HL-60 (cell line): ENCODE results near the gene EXOC3L2.

Experiments used
- DNase-seq, 2 experiments: peaks; one replicate each; pipeline ENCODE4 v3.0.0-alpha.2; 2010 to 2020; ENCODE audit warnings: low read depth in 1 of 2, low spot score in 1 of 2
- H3K27ac ChIP-seq: fragments of 250-450 bp; sonication (Bioruptor Pico); replicated peaks from 2 replicates; pipeline ENCODE4 v1.5.1; 2020; ENCODE audit warnings: mild to moderate bottlenecking, moderate library complexity
- H3K27me3 ChIP-seq: fragments of 250-450 bp; sonication (Bioruptor Pico); 2 replicates; pipeline ENCODE4 v1.5.1; 2021; ENCODE audit warnings: mild to moderate bottlenecking, moderate library complexity; ENCODE audit not compliant: insufficient read depth, poor library complexity, severe bottlenecking
- H3K4me3 ChIP-seq: replicated peaks from 2 replicates; pipeline ENCODE4 v1.5.1; 2011; ENCODE audit warnings: mild to moderate bottlenecking, control low read depth, low read length; ENCODE audit not compliant: insufficient read depth
- CTCF ChIP-seq: IDR thresholded peaks from one replicate; pipeline ENCODE4 v1.5.1; 2011; ENCODE audit warnings: low read length, control low read depth, inconsistent platforms; ENCODE audit not compliant: insufficient read depth
- GABPA ChIP-seq: IDR thresholded peaks from 2 replicates; pipeline ENCODE4 v1.6.1; 2012; ENCODE audit warnings: low read depth
- POLR2AphosphoS5 ChIP-seq: IDR thresholded peaks from 2 replicates; pipeline ENCODE4 v1.6.1; 2012; ENCODE audit warnings: low read depth
- REST ChIP-seq: IDR thresholded peaks from 2 replicates; pipeline ENCODE4 v1.6.1; 2012; ENCODE audit warnings: low read depth; ENCODE audit not compliant: insufficient replicate concordance
- SPI1 ChIP-seq: IDR thresholded peaks from 2 replicates; pipeline ENCODE4 v1.6.1; 2012; ENCODE audit warnings: low read depth, mild to moderate bottlenecking, borderline replicate concordance

EXOC3L2 gene

GRCh38 chr19:45172173-45172572 is 73.0 kb downstream of the EXOC3L2 start:
- Histone ChIP-seq H3K27me3 (no peaks in the 10 kb centered on the region), H3K4me3 (no peak overlapping the region), H3K27ac (no peak overlapping the region)
- no peak for TF ChIP-seq REST
- no peak for TF ChIP-seq POLR2AphosphoS5
- TF ChIP-seq SPI1: no peak
- TF ChIP-seq CTCF: no peak
- TF ChIP-seq GABPA: no peak
- no peak for DNase-seq

GRCh38 chr19:45171211-45171623 is 74.0 kb downstream of the EXOC3L2 start:
- H3K4me3 ChIP-seq: no peak overlapping the region
- TF ChIP-seq CTCF: no peak
- no peak for TF ChIP-seq POLR2AphosphoS5
- TF ChIP-seq SPI1: no peak
- TF ChIP-seq REST: no peak
- TF ChIP-seq GABPA: no peak
- DNase-seq: no peak
- no peaks in the 10 kb centered on the region for H3K27me3 ChIP-seq
- no peak overlapping the region for H3K27ac ChIP-seq

- H3K27ac ChIP-seq: no peak overlapping the region
- H3K4me3 ChIP-seq: no peak overlapping the region
- H3K27me3 ChIP-seq: no peaks in the 10 kb centered on the region
- TF ChIP-seq GABPA: no peak
- no peak for TF ChIP-seq CTCF
- no peak for TF ChIP-seq SPI1
- no peak for TF ChIP-seq REST
- TF ChIP-seq POLR2AphosphoS5: no peak
- no peak for DNase-seq
These were observed 74.8 kb downstream of the EXOC3L2 start for GRCh38 chr19:45170146-45171106.
